OCI-LY3 (cell line): ENCODE data around the gene IL25.

Source experiments
- CTCF ChIP-seq: fragments of 200-600, 300-600 bp; sonication (generic); IDR thresholded peaks from 2 replicates; pipeline ENCODE4 v1.5.1; 2014; ENCODE audit warnings: antibody characterized with exemption, low read length, low read depth
- EZH2phosphoT487 ChIP-seq: fragments of 200-600 bp; shearing (Covaris generic); IDR thresholded peaks from 2 replicates; pipeline ENCODE4 v1.6.1; 2018; ENCODE audit warnings: antibody characterized with exemption, mixed run types, low read depth

GRCh38 chr14:23401291-23401690 is 28.7 kb downstream of the IL25 start:
- TF ChIP-seq CTCF (no peak), EZH2phosphoT487 (no peak)
